Measurements from ENCODE around the gene NPHS1.
A peak's percentile ranks its signal among the peaks of the same experiment; 100 is the strongest.
"Not testable (repeated sequence)": the region's sequence is repeated elsewhere in the genome, so short reads cannot be mapped to it uniquely, and the experiment has no call there.

NPHS1 gene

GRCh38 chr19:35872180-35872579 lies 19.9 kb upstream of the NPHS1 start:
- Histone ChIP-seq H3K36me3 (ENCODE audit: insufficient read depth, low read depth, low read length) (no peaks in the 10 kb centered on the region), H3K4me3 (ENCODE audit: low read length) (no peak overlapping the region), H3K9me3 (ENCODE audit: insufficient read depth, low read depth, low read length) (no peaks in the 10 kb centered on the region), H3K4me1 (ENCODE audit: insufficient read depth, low read length) (no peaks in the 10 kb centered on the region; the same call in 1 of the 2 replicates), H3K27ac (ENCODE audit: low read length) (no peak overlapping the region), H3K9ac (ENCODE audit: low read depth, low read length) (no peak overlapping the region), H3K27me3 (ENCODE audit: insufficient read depth, low read length) (peaks cover 17% of the 10 kb centered on the region)

GRCh38 chr19:35871611-35872010 lies 19.3 kb upstream of the NPHS1 start:
- no peaks in the 10 kb centered on the region; the same call in 1 of the 2 replicates for H3K4me1 ChIP-seq (ENCODE audit: insufficient read depth, low read length)
- H3K4me3 ChIP-seq (ENCODE audit: low read length) = no peak overlapping the region
- H3K9me3 ChIP-seq (ENCODE audit: insufficient read depth, low read depth, low read length) = no peaks in the 10 kb centered on the region
- no peak overlapping the region for H3K9ac ChIP-seq (ENCODE audit: low read depth, low read length)
- no peak overlapping the region for H3K27ac ChIP-seq (ENCODE audit: low read length)
- no peaks in the 10 kb centered on the region for H3K36me3 ChIP-seq (ENCODE audit: insufficient read depth, low read depth, low read length)
- H3K27me3 ChIP-seq (ENCODE audit: insufficient read depth, low read length) = peaks cover 20% of the 10 kb centered on the region

- Histone ChIP-seq H3K27ac (ENCODE audit: low read length) (no peak overlapping the region), H3K4me3 (ENCODE audit: low read length) (peak overlapping the region; percentile 75; the same call in 1 of the 2 replicates), H3K27me3 (ENCODE audit: insufficient read depth, low read length) (peaks cover 22% of the 10 kb centered on the region), H3K9ac (ENCODE audit: low read depth, low read length) (no peak overlapping the region), H3K4me1 (ENCODE audit: insufficient read depth, low read length) (no peaks in the 10 kb centered on the region; the same call in 1 of the 2 replicates), H3K9me3 (ENCODE audit: insufficient read depth, low read depth, low read length) (no peaks in the 10 kb centered on the region), H3K36me3 (ENCODE audit: insufficient read depth, low read depth, low read length) (no peaks in the 10 kb centered on the region)
These were observed 18.5 kb upstream of the NPHS1 start for GRCh38 chr19:35870798-35871197.

- H3K27ac ChIP-seq (ENCODE audit: low read length); H3K9me3 ChIP-seq (ENCODE audit: insufficient read depth, low read depth, low read length); H3K9ac ChIP-seq (ENCODE audit: low read depth, low read length); H3K36me3 ChIP-seq (ENCODE audit: insufficient read depth, low read depth, low read length); H3K4me1 ChIP-seq (ENCODE audit: insufficient read depth, low read length): not testable (repeated sequence)
- Histone ChIP-seq H3K4me3 (ENCODE audit: low read length) (peak overlapping the region; percentile 75; the same call in 1 of the 2 replicates), H3K27me3 (ENCODE audit: insufficient read depth, low read length) (peaks cover 28% of the 10 kb centered on the region)
These were observed 17.9 kb upstream of the NPHS1 start for GRCh38 chr19:35870124-35870736.

- H3K36me3 ChIP-seq (ENCODE audit: insufficient read depth, low read depth, low read length) = no peaks in the 10 kb centered on the region
- H3K4me3 ChIP-seq (ENCODE audit: low read length) = peak overlapping the region; percentile 75
- no peak overlapping the region; the same call in 1 of the 2 replicates for H3K9ac ChIP-seq (ENCODE audit: low read depth, low read length)
- no peaks in the 10 kb centered on the region for H3K9me3 ChIP-seq (ENCODE audit: insufficient read depth, low read depth, low read length)
- H3K27ac ChIP-seq (ENCODE audit: low read length) = no peak overlapping the region
- H3K4me1 ChIP-seq (ENCODE audit: insufficient read depth, low read length) = no peaks in the 10 kb centered on the region; the same call in 1 of the 2 replicates
- peaks cover 28% of the 10 kb centered on the region for H3K27me3 ChIP-seq (ENCODE audit: insufficient read depth, low read length)
These were observed 17.2 kb upstream of the NPHS1 start for GRCh38 chr19:35869327-35870123.

- no peaks in the 10 kb centered on the region for H3K36me3 ChIP-seq (ENCODE audit: insufficient read depth, low read depth, low read length)
- peaks cover 28% of the 10 kb centered on the region for H3K27me3 ChIP-seq (ENCODE audit: insufficient read depth, low read length)
- H3K4me3 ChIP-seq (ENCODE audit: low read length) = peak overlapping the region; percentile 75
- no peak overlapping the region for H3K27ac ChIP-seq (ENCODE audit: low read length)
- peak overlapping the region; percentile 5; the same call in 1 of the 2 replicates for H3K9ac ChIP-seq (ENCODE audit: low read depth, low read length)
- H3K4me1 ChIP-seq (ENCODE audit: insufficient read depth, low read length) = no peaks in the 10 kb centered on the region; the same call in 1 of the 2 replicates
- H3K9me3 ChIP-seq (ENCODE audit: insufficient read depth, low read depth, low read length) = no peaks in the 10 kb centered on the region
These were observed 16.6 kb upstream of the NPHS1 start for GRCh38 chr19:35868823-35869326.

GRCh38 chr19:35868172-35868822 lies 16.0 kb upstream of the NPHS1 start, which contains the start of gene APLP1:
APLP1 (plus strand) TSS chr19:35868574; CDS start chr19:35868637, 63 bp downstream.
- Histone ChIP-seq H3K9me3 (ENCODE audit: insufficient read depth, low read depth, low read length) (no peaks in the 10 kb centered on the region), H3K27me3 (ENCODE audit: insufficient read depth, low read length) (peaks cover 28% of the 10 kb centered on the region), H3K27ac (ENCODE audit: low read length) (no peak within 1 kb of the TSS), H3K36me3 (ENCODE audit: insufficient read depth, low read depth, low read length) (no peaks in the 10 kb centered on the region), H3K4me3 (ENCODE audit: low read length) (peak within 1 kb of the TSS; percentile 75), H3K9ac (ENCODE audit: low read depth, low read length) (peak within 1 kb of the TSS; percentile 5; the same call in 1 of the 2 replicates), H3K4me1 (ENCODE audit: insufficient read depth, low read length) (no peaks in the 10 kb centered on the region; the same call in 1 of the 2 replicates)

GRCh38 chr19:35863018-35863417 lies 10.7 kb upstream of the NPHS1 start:
- peaks cover 70% of the 10 kb centered on the region for H3K27me3 ChIP-seq (ENCODE audit: insufficient read depth, low read length)
- H3K27ac ChIP-seq (ENCODE audit: low read length) = no peak overlapping the region
- H3K9me3 ChIP-seq (ENCODE audit: insufficient read depth, low read depth, low read length) = no peaks in the 10 kb centered on the region

GRCh38 chr19:35862528-35862927 lies 10.2 kb upstream of the NPHS1 start:
- Histone ChIP-seq H3K36me3 (ENCODE audit: insufficient read depth, low read depth, low read length) (no peaks in the 10 kb centered on the region), H3K4me1 (ENCODE audit: insufficient read depth, low read length) (no peaks in the 10 kb centered on the region), H3K27ac (ENCODE audit: low read length) (no peak overlapping the region), H3K9ac (ENCODE audit: low read depth, low read length) (no peak overlapping the region), H3K27me3 (ENCODE audit: insufficient read depth, low read length) (peaks cover 70% of the 10 kb centered on the region), H3K9me3 (ENCODE audit: insufficient read depth, low read depth, low read length) (no peaks in the 10 kb centered on the region), H3K4me3 (ENCODE audit: low read length) (no peak overlapping the region)

More at GRCh38 chr19:35863018-35863417, 10.7 kb upstream of the NPHS1 start:
- no peaks in the 10 kb centered on the region for H3K4me1 ChIP-seq (ENCODE audit: insufficient read depth, low read length)
- no peak overlapping the region for H3K9ac ChIP-seq (ENCODE audit: low read depth, low read length)
- no peaks in the 10 kb centered on the region for H3K36me3 ChIP-seq (ENCODE audit: insufficient read depth, low read depth, low read length)
- H3K4me3 ChIP-seq (ENCODE audit: low read length) = no peak overlapping the region

GRCh38 chr19:35861640-35862160 lies 9.4 kb upstream of the NPHS1 start:
- Histone ChIP-seq H3K4me3 (ENCODE audit: low read length) (peak overlapping the region; percentile 53), H3K4me1 (ENCODE audit: insufficient read depth, low read length) (no peaks in the 10 kb centered on the region), H3K9ac (ENCODE audit: low read depth, low read length) (no peak overlapping the region; the same call in 1 of the 2 replicates), H3K27ac (ENCODE audit: low read length) (no peak overlapping the region), H3K27me3 (ENCODE audit: insufficient read depth, low read length) (peaks cover 72% of the 10 kb centered on the region), H3K36me3 (ENCODE audit: insufficient read depth, low read depth, low read length) (no peaks in the 10 kb centered on the region), H3K9me3 (ENCODE audit: insufficient read depth, low read depth, low read length) (no peaks in the 10 kb centered on the region)
